Activated CD8-positive, alpha-beta memory T cell treated with anti-CD3 and anti-CD28 coated beads, Interleukin-2, amount 50 U/mL, for 1 hour (primary cell): ENCODE data around the gene SDK1.

Experiments used
- DNase-seq: peaks from one replicate; pipeline ENCODE4 v3.0.0-alpha.2; 2020; ENCODE audit errors: extremely low read depth

SDK1 gene

GRCh38 chr7:3332308-3332707 lies 31.3 kb downstream of the SDK1 start:
- DNase-seq, result no peak

GRCh38 chr7:3333861-3334260 lies 32.8 kb downstream of the SDK1 start:
- no peak for DNase-seq

- no peak for DNase-seq
Observed at GRCh38 chr7:3336042-3336665, 35.1 kb downstream of the SDK1 start.

GRCh38 chr7:3338161-3338560 lies 37.1 kb downstream of the SDK1 start:
- DNase-seq, result no peak

GRCh38 chr7:3345699-3346481 lies 44.8 kb downstream of the SDK1 start:
- DNase-seq, result no peak

- no peak for DNase-seq
Observed at GRCh38 chr7:3349126-3349525, 48.1 kb downstream of the SDK1 start.

GRCh38 chr7:3356173-3356572 lies 55.1 kb downstream of the SDK1 start:
- DNase-seq, result no peak

- no peak for DNase-seq
Observed at GRCh38 chr7:3358991-3359390, 57.9 kb downstream of the SDK1 start.

GRCh38 chr7:3367261-3367660 lies 66.2 kb downstream of the SDK1 start:
- DNase-seq, result no peak

- no peak for DNase-seq
Observed at GRCh38 chr7:3370068-3370830, 69.2 kb downstream of the SDK1 start.

GRCh38 chr7:3370921-3371320 lies 69.9 kb downstream of the SDK1 start:
- no peak for DNase-seq

- DNase-seq, result no peak
Observed at GRCh38 chr7:3371601-3372000, 70.5 kb downstream of the SDK1 start.

- no peak for DNase-seq
Observed at GRCh38 chr7:3374239-3374638, 73.2 kb downstream of the SDK1 start.

GRCh38 chr7:3378390-3379150 lies 77.5 kb downstream of the SDK1 start:
- DNase-seq, result no peak

- DNase-seq, result no peak
Observed at GRCh38 chr7:3380034-3380433, 79.0 kb downstream of the SDK1 start.

GRCh38 chr7:3380886-3381685 lies 80.0 kb downstream of the SDK1 start:
- no peak for DNase-seq

- no peak for DNase-seq
Observed at GRCh38 chr7:3386423-3387190, 85.6 kb downstream of the SDK1 start.

- DNase-seq, result no peak
Observed at GRCh38 chr7:3393862-3394261, 92.8 kb downstream of the SDK1 start.

- no peak for DNase-seq
Observed at GRCh38 chr7:3397324-3397723, 96.3 kb downstream of the SDK1 start.

- DNase-seq, result no peak
Observed at GRCh38 chr7:3399858-3400257, 98.8 kb downstream of the SDK1 start.
